ENCODE results near the gene GALK2.

The GALK2 gene

DNA sequence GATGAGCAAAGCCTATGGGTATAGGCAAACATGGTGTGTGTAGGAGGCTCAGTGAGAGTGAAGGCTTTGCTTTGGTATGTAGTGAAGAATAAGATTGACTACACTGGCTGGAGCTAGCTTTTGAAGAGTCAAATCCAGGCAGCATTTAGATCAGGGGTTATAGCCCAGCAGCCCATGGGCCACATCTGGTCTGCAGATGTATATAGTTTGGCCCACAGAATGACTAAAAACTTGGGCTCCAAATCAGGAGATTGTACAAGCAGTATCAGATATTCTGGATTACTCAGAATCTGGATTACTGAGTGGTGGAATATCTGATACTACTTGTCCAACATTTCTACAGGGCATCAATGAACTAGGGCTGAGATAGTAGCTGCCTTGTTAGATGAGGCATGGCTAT, 160.1 kb downstream of the GALK2 start:
- Histone ChIP-seq H3K36me3 (ENCODE audit: control insufficient read depth in 2 of 2, insufficient read depth in 1 of 2, low read length in 2 of 2) (peaks cover 0 to 3% of the 10 kb centered on the region in 2 experiments; a peak in 1 of 3 replicates), H3K9me3 (ENCODE audit: control insufficient read depth, insufficient read depth, low read depth, low read length) (no peaks in the 10 kb centered on the region), H3K4me1 (ENCODE audit: control insufficient read depth, insufficient read depth, low read length) (no peaks in the 10 kb centered on the region), H3K4me3 (ENCODE audit: low read depth, low read length) (no peak overlapping the region), H3K27ac (ENCODE audit: extremely low read depth, low read depth, low read length) (no peak overlapping the region)
- CTCF ChIA-PET = interaction anchor here (0.6 kb wide), 1 partner anchor 13 kb away, joined by 3 read pairs; no protein-coding TSS in a partner anchor
- TF ChIP-seq ZNF24 (tag by site-specific recombination; IDR thresholded peaks at IDR 0.05) (no peak), WT1 (tag by site-specific recombination; IDR thresholded peaks at IDR 0.05) (no peak), ZIC2 (tag by site-specific recombination; IDR thresholded peaks at IDR 0.05) (no peak), ZNF654 (tag by site-specific recombination; IDR thresholded peaks at IDR 0.05; ENCODE audit: low read depth) (no peak), KLF1 (tag by site-specific recombination; IDR thresholded peaks at IDR 0.05) (no peak), ZNF660 (tag by site-specific recombination; IDR thresholded peaks at IDR 0.05) (no peak), ZNF248 (tag by site-specific recombination; IDR thresholded peaks at IDR 0.05) (no peak), ZNF518A (tag by site-specific recombination; conservative IDR thresholded peaks at IDR 0.05; ENCODE audit: low read depth) (no peak), ZNF23 (tag by site-specific recombination; IDR thresholded peaks at IDR 0.05; ENCODE audit: borderline replicate concordance) (no peak), ZFP37 (tag by site-specific recombination; IDR thresholded peaks at IDR 0.05) (no peak)
- TF ChIP-seq, protein P1, sequence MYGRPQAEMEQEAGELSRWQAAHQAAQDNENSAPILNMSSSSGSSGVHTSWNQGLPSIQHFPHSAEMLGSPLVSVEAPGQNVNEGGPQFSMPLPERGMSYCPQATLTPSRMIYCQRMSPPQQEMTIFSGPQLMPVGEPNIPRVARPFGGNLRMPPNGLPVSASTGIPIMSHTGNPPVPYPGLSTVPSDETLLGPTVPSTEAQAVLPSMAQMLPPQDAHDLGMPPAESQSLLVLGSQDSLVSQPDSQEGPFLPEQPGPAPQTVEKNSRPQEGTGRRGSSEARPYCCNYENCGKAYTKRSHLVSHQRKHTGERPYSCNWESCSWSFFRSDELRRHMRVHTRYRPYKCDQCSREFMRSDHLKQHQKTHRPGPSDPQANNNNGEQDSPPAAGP (tag by site-specific recombination; IDR thresholded peaks at IDR 0.05) = no peak
- POLR2A ChIA-PET = no interaction called here

DNA sequence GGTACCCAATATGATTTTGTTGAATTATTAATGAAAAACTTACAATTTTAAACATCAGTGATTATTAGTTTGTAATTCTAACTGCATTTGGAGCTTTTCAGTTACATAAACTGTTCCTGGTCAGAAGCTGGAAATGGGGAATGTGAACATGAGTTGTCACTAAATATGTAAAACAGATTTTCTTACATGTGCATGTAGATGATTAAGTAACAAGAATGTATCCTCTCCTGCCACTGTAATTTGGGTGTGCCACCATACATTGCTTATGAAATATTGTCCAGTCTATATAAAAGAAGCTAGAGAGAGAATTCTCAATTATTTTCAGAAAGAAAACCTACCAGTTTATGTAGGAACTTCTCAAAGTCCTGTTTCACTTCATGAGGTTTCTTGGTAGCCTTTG, 161.4 kb downstream of the GALK2 start:
- H3K4me1 ChIP-seq (ENCODE audit: control insufficient read depth, insufficient read depth, low read length) = no peaks in the 10 kb centered on the region
- no peak overlapping the region for H3K4me3 ChIP-seq (ENCODE audit: low read depth, low read length)
- TF ChIP-seq HOXC10 (CRISPR knock-in tag; IDR thresholded peaks at IDR 0.05) = no peak
- TF ChIP-seq ZBTB6 (tag by site-specific recombination; IDR thresholded peaks at IDR 0.05) = no peak
- TF ChIP-seq, protein P2, sequence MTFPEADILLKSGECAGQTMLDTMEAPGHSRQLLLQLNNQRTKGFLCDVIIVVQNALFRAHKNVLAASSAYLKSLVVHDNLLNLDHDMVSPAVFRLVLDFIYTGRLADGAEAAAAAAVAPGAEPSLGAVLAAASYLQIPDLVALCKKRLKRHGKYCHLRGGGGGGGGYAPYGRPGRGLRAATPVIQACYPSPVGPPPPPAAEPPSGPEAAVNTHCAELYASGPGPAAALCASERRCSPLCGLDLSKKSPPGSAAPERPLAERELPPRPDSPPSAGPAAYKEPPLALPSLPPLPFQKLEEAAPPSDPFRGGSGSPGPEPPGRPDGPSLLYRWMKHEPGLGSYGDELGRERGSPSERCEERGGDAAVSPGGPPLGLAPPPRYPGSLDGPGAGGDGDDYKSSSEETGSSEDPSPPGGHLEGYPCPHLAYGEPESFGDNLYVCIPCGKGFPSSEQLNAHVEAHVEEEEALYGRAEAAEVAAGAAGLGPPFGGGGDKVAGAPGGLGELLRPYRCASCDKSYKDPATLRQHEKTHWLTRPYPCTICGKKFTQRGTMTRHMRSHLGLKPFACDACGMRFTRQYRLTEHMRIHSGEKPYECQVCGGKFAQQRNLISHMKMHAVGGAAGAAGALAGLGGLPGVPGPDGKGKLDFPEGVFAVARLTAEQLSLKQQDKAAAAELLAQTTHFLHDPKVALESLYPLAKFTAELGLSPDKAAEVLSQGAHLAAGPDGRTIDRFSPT (tag by site-specific recombination; IDR thresholded peaks at IDR 0.05) = no peak
- TF ChIP-seq ZNF701 (tag by site-specific recombination; IDR thresholded peaks at IDR 0.05) = no peak
- no peak for TF ChIP-seq ZNF777 (tag by site-specific recombination; IDR thresholded peaks at IDR 0.05; ENCODE audit: borderline replicate concordance)
- no peak for TF ChIP-seq ZNF140 (tag by site-specific recombination; IDR thresholded peaks at IDR 0.05)
- no peak for TF ChIP-seq ZNF248 (tag by site-specific recombination; IDR thresholded peaks at IDR 0.05)
- no peak for TF ChIP-seq ZNF394 (tag by site-specific recombination; IDR thresholded peaks at IDR 0.05; ENCODE audit: borderline replicate concordance)
- TF ChIP-seq ZNF114 (tag by site-specific recombination; IDR thresholded peaks at IDR 0.05) = no peak
- TF ChIP-seq ZNF473 (tag by site-specific recombination; IDR thresholded peaks at IDR 0.05) = no peak
- TF ChIP-seq ZNF626 (tag by site-specific recombination; IDR thresholded peaks at IDR 0.05) = no peak
- no peaks in the 10 kb centered on the region for H3K9me3 ChIP-seq (ENCODE audit: control insufficient read depth, insufficient read depth, low read depth, low read length)
- peaks cover 0 to 3% of the 10 kb centered on the region in 2 experiments; a peak in 1 of 3 replicates for H3K36me3 ChIP-seq (ENCODE audit: control insufficient read depth in 2 of 2, insufficient read depth in 1 of 2, low read length in 2 of 2)
- CTCF ChIA-PET = interaction anchor here (0.5 kb wide), 1 partner anchor 313 kb away, joined by 3 read pairs; no protein-coding TSS in a partner anchor
- POLR2A ChIA-PET = no interaction called here
- no peak overlapping the region for H3K27ac ChIP-seq (ENCODE audit: extremely low read depth, low read depth, low read length)

Data from HEK293 (cell line).